ENCODE measurements around the gene CASP2. TPM values are rescaled to one million over a fixed set of nuclear protein-coding genes. Genes with fewer than 3 reads are reported as not detected.
A peak's percentile ranks its signal among the peaks of the same experiment; 100 is the strongest.
"Not testable (repeated sequence)": the region's sequence is repeated elsewhere in the genome, so short reads cannot be mapped to it uniquely, and the experiment has no call there.

The CASP2 gene
- total RNA-seq, 2 experiments from 2014 or later = 96.5 to 98.8 TPM

- no peaks in the 10 kb centered on the region for H3K27me3 Mint-ChIP-seq
- peaks cover 53% of the 10 kb centered on the region for H3K4me1 Mint-ChIP-seq
- H3K4me3 Mint-ChIP-seq = peak overlapping the region; percentile 21
- DNase-seq (no peak), ATAC-seq (ENCODE audit: low read depth) (peak; percentile 41)
- H3K9me3 Mint-ChIP-seq = peaks cover 29% of the 10 kb centered on the region
- peaks cover 32% of the 10 kb centered on the region for H3K36me3 Mint-ChIP-seq
- POLR2A ChIA-PET = interaction anchor here (0.6 to 1.6 kb wide), 4 partner anchors 9 to 36 kb away, joined by 3 to 4 read pairs (median 3); partner anchors contain the start of genes CASP2 and GSTK1
- peak overlapping the region; percentile 49 for H3K27ac Mint-ChIP-seq
These were observed 36.1 kb upstream of the CASP2 start for GRCh38 chr7:143252006-143252405.

- DNase-seq = no peak
- Mint-ChIP-seq H3K27ac (no peak overlapping the region), H3K4me3 (no peak overlapping the region), H3K36me3 (peaks cover 19% of the 10 kb centered on the region), H3K9me3 (peaks cover 17% of the 10 kb centered on the region), H3K4me1 (peaks cover 48% of the 10 kb centered on the region), H3K27me3 (no peaks in the 10 kb centered on the region)
- ATAC-seq (ENCODE audit: low read depth) = no peak
- POLR2A ChIA-PET = interaction anchor here (1.3 to 2.1 kb wide), 2 partner anchors 8 to 24 kb away, joined by 5 to 8 read pairs; partner anchors contain the start of gene GSTK1
These were observed 32.6 kb upstream of the CASP2 start for GRCh38 chr7:143255564-143255963.

- Mint-ChIP-seq H3K4me1 (peaks cover 44% of the 10 kb centered on the region), H3K9me3 (peaks cover 17% of the 10 kb centered on the region), H3K27me3 (no peaks in the 10 kb centered on the region), H3K27ac (no peak overlapping the region), H3K36me3 (peaks cover 18% of the 10 kb centered on the region), H3K4me3 (no peak overlapping the region)
- DNase-seq (no peak), ATAC-seq (ENCODE audit: low read depth) (peak; percentile 40)
- POLR2A ChIA-PET = interaction anchor here (1.2 kb wide), 1 partner anchor 11 kb away, joined by 3 read pairs; no protein-coding TSS in a partner anchor
These were observed 31.8 kb upstream of the CASP2 start for GRCh38 chr7:143256325-143256724.

GRCh38 chr7:143256932-143257331 lies 31.2 kb upstream of the CASP2 start:
- Mint-ChIP-seq H3K4me1 (peaks cover 40% of the 10 kb centered on the region), H3K4me3 (no peak overlapping the region), H3K27me3 (no peaks in the 10 kb centered on the region), H3K9me3 (peaks cover 19% of the 10 kb centered on the region), H3K36me3 (peaks cover 18% of the 10 kb centered on the region), H3K27ac (peak overlapping the region; percentile 16)
- POLR2A ChIA-PET = interaction anchor here (0.6 to 1.2 kb wide), 2 partner anchors 11 to 123 kb away, joined by 3 to 4 read pairs; no protein-coding TSS in a partner anchor
- DNase-seq = no peak
- no peak for ATAC-seq (ENCODE audit: low read depth)

- ATAC-seq (ENCODE audit: low read depth) = no peak
- no peak for DNase-seq
- no peak overlapping the region for H3K27ac Mint-ChIP-seq
- no peak overlapping the region for H3K4me3 Mint-ChIP-seq
- peaks cover 17% of the 10 kb centered on the region for H3K36me3 Mint-ChIP-seq
- POLR2A ChIA-PET = no interaction called here
- peaks cover 37% of the 10 kb centered on the region for H3K4me1 Mint-ChIP-seq
- no peaks in the 10 kb centered on the region for H3K27me3 Mint-ChIP-seq
- peaks cover 17% of the 10 kb centered on the region for H3K9me3 Mint-ChIP-seq
These were observed 30.6 kb upstream of the CASP2 start for GRCh38 chr7:143257501-143257900.

GRCh38 chr7:143258831-143259230 lies 29.3 kb upstream of the CASP2 start:
- Mint-ChIP-seq H3K4me1 (peaks cover 39% of the 10 kb centered on the region), H3K36me3 (peaks cover 13% of the 10 kb centered on the region)

GRCh38 chr7:143259765-143260164 lies 28.4 kb upstream of the CASP2 start:
- H3K27ac Mint-ChIP-seq = peak overlapping the region; percentile 8
- peaks cover 44% of the 10 kb centered on the region for H3K4me1 Mint-ChIP-seq
- ATAC-seq (ENCODE audit: low read depth) (no peak), DNase-seq (no peak)
- H3K9me3 Mint-ChIP-seq = peaks cover 5% of the 10 kb centered on the region
- POLR2A ChIA-PET = interaction anchor here (1.3 kb wide), 1 partner anchor 8 kb away, joined by 4 read pairs; no protein-coding TSS in a partner anchor
- no peaks in the 10 kb centered on the region for H3K27me3 Mint-ChIP-seq
- H3K36me3 Mint-ChIP-seq = peaks cover 15% of the 10 kb centered on the region
- no peak overlapping the region for H3K4me3 Mint-ChIP-seq

More at GRCh38 chr7:143258831-143259230, 29.3 kb upstream of the CASP2 start:
- ATAC-seq (ENCODE audit: low read depth) = no peak
- no peaks in the 10 kb centered on the region for H3K27me3 Mint-ChIP-seq
- POLR2A ChIA-PET = interaction anchor here (0.6 to 1.1 kb wide), 2 partner anchors 29 to 48 kb away, joined by 3 to 6 read pairs; partner anchors contain the start of gene CASP2
- DNase-seq = no peak
- peak overlapping the region; percentile 56 for H3K4me3 Mint-ChIP-seq
- H3K9me3 Mint-ChIP-seq = peaks cover 10% of the 10 kb centered on the region
- H3K27ac Mint-ChIP-seq = peak overlapping the region; percentile 82

GRCh38 chr7:143261901-143262300 lies 26.2 kb upstream of the CASP2 start:
- H3K4me1 Mint-ChIP-seq = peaks cover 40% of the 10 kb centered on the region
- POLR2A ChIA-PET = interaction anchor here (2.2 kb wide), 1 partner anchor 16 kb away, joined by 19 read pairs; no protein-coding TSS in a partner anchor
- H3K27ac Mint-ChIP-seq = peak overlapping the region; percentile 16
- ATAC-seq (ENCODE audit: low read depth) (no peak), DNase-seq (no peak)
- H3K36me3 Mint-ChIP-seq = peaks cover 25% of the 10 kb centered on the region
- no peaks in the 10 kb centered on the region for H3K27me3 Mint-ChIP-seq
- peak overlapping the region; percentile 96 for H3K4me3 Mint-ChIP-seq
- H3K9me3 Mint-ChIP-seq = peaks cover 5% of the 10 kb centered on the region

GRCh38 chr7:143263266-143264195 lies 24.6 kb upstream of the CASP2 start, which contains the start of gene GSTK1:
Gene GSTK1, plus strand, starts transcription at chr7:143263441. Its CDS starts 73 bp downstream, at chr7:143263514.
- Mint-ChIP-seq H3K36me3 (peaks cover 29% of the 10 kb centered on the region), H3K27ac (peak within 1 kb of the TSS; percentile 91), H3K27me3 (no peaks in the 10 kb centered on the region), H3K4me1 (peaks cover 39% of the 10 kb centered on the region), H3K9me3 (peaks cover 5% of the 10 kb centered on the region), H3K4me3 (peak within 1 kb of the TSS; percentile 96)
- DNase-seq = peak; percentile 83
- POLR2A ChIA-PET = interaction anchor here (0.6 to 4.4 kb wide), 16 partner anchors 8 to 120 kb away, joined by 3 to 45 read pairs (median 8); partner anchors contain the start of gene CASP2
- peak; percentile 99 for ATAC-seq (ENCODE audit: low read depth)

GRCh38 chr7:143264196-143264568 lies 24.0 kb upstream of the CASP2 start:
- Mint-ChIP-seq H3K27ac (peak overlapping the region; percentile 91), H3K4me1 (peaks cover 35% of the 10 kb centered on the region), H3K4me3 (peak overlapping the region; percentile 96), H3K36me3 (peaks cover 34% of the 10 kb centered on the region)
- not testable (repeated sequence) for H3K9me3 Mint-ChIP-seq; DNase-seq; H3K27me3 Mint-ChIP-seq; ATAC-seq (ENCODE audit: low read depth)
- POLR2A ChIA-PET = interaction anchor here (0.8 to 4.4 kb wide), 9 partner anchors 9 to 116 kb away, joined by 3 to 45 read pairs (median 9); partner anchors contain the start of gene CASP2

- DNase-seq (no peak), ATAC-seq (ENCODE audit: low read depth) (no peak)
- Mint-ChIP-seq H3K9me3 (peaks cover 5% of the 10 kb centered on the region), H3K27ac (peak overlapping the region; percentile 91), H3K4me1 (peaks cover 33% of the 10 kb centered on the region), H3K4me3 (peak overlapping the region; percentile 96), H3K36me3 (peaks cover 43% of the 10 kb centered on the region), H3K27me3 (no peaks in the 10 kb centered on the region)
- POLR2A ChIA-PET = interaction anchor here (0.6 to 4.4 kb wide), 5 partner anchors 15 to 37 kb away, joined by 3 to 45 read pairs (median 3); partner anchors contain the start of gene CASP2
These were observed 23.0 kb upstream of the CASP2 start for GRCh38 chr7:143265017-143265693.

- POLR2A ChIA-PET = interaction anchor here (1.5 to 1.9 kb wide), 2 partner anchors 10 to 30 kb away, joined by 3 to 9 read pairs; no protein-coding TSS in a partner anchor
- no peak for ATAC-seq (ENCODE audit: low read depth)
- Mint-ChIP-seq H3K27ac (no peak overlapping the region), H3K27me3 (no peaks in the 10 kb centered on the region), H3K9me3 (peaks cover 1% of the 10 kb centered on the region), H3K4me3 (no peak overlapping the region), H3K4me1 (peaks cover 29% of the 10 kb centered on the region), H3K36me3 (peaks cover 44% of the 10 kb centered on the region)
- no peak for DNase-seq
These were observed 18.9 kb upstream of the CASP2 start for GRCh38 chr7:143269251-143269650.

Data from activated naive CD8-positive, alpha-beta T cell treated with anti-CD3 and anti-CD28 coated beads, Interleukin-2, amount 10 ng/mL, durations not matched to agents 7 days and 5 days (primary cell).